Heart left ventricle (tissue), 16 donors: ENCODE data around the gene F12. TPM values are rescaled to one million over a fixed set of nuclear protein-coding genes. Genes with fewer than 3 reads are reported as not detected.

Source experiments
- ATAC-seq, 4 donors: fragments of 200-7000 bp; cut with Tn5 transposase; one replicate each; pipeline ENCODE4 v1.9.1; 2020 to 2022; ENCODE audit warnings: moderate library complexity in 4 of 4, mild to moderate bottlenecking in 3 of 4, moderate number of reproducible peaks in 1 of 4
- DNase-seq, 5 donors: peaks; one replicate each; pipeline ENCODE4 v3.0.0-alpha.2; 2020
- H3K27ac ChIP-seq, 12 donors: fragments of 200-600 bp; sonication (generic) in 4 of 12; one replicate each; pipeline versions ENCODE4 v1.5.0 to v1.8.0; 2016 to 2022; ENCODE audit warnings: mild to moderate bottlenecking in 2 of 12
- H3K27me3 ChIP-seq, 9 donors: fragments of 200-600 bp; sonication (generic) in 2 of 9; one replicate each; pipeline versions ENCODE4 v1.5.1 to v1.8.0; 2016 to 2022; ENCODE audit warnings: mild to moderate bottlenecking in 3 of 9
- H3K36me3 ChIP-seq, 9 donors: fragments of 200-600 bp; sonication (generic) in 2 of 9; one replicate each; pipeline versions ENCODE4 v1.5.0 to v1.8.0; 2018 to 2022; ENCODE audit warnings: mild to moderate bottlenecking in 2 of 9
- H3K4me1 ChIP-seq, 12 donors: fragments of 200-600 bp; sonication (generic) in 4 of 12; one replicate each; pipeline versions ENCODE4 v1.5.0 to v1.8.0; 2016 to 2022; ENCODE audit warnings: mild to moderate bottlenecking in 3 of 12
- H3K4me3 ChIP-seq, 12 donors: fragments of 200-600 bp; sonication (generic) in 4 of 12; one replicate each; pipeline versions ENCODE4 v1.5.0 to v1.8.0; 2017 to 2022; ENCODE audit warnings: mild to moderate bottlenecking in 9 of 12, moderate library complexity in 4 of 12
- H3K9me3 ChIP-seq, 12 donors: fragments of 200-600 bp; sonication (generic) in 4 of 12; one replicate each; pipeline versions ENCODE4 v1.5.0 to v1.8.0; 2016 to 2022; ENCODE audit warnings: mild to moderate bottlenecking in 1 of 12
- POLR2A ChIP-seq, 2 donors: fragments of 450-650 bp; IDR thresholded peaks; one replicate each; pipeline ENCODE4 v1.6.1; 2017; ENCODE audit warnings: antibody characterized with exemption in 2 of 2, mild to moderate bottlenecking in 2 of 2, moderate library complexity in 2 of 2
- WGBS, 4 donors: extraction: QIAGEN DNeasy Blood & Tissue Kit in 2 of 4; methylation state at CpG; one replicate each; pipeline versions ENCODE4 v1.1.5 to v1.1.7; 2013 to 2018; 5-methylcytosine and 5-hydroxymethylcytosine counted together
- intact Hi-C, 10 donors: fragments of 100-400 bp; cut with DNase I; formaldehyde crosslinking; loops; one replicate each; pipeline versions ENCODE4 v1.11.1 to v1.14.2; 2022
- polyA plus RNA-seq, 2 donors: library from polyadenylated mRNA; stranded (reverse); fragments of 200-250 nt; gene quantifications; one replicate each; pipeline ENCODE4 v1.2.3, GENCODE V29; 2013
- total RNA-seq, 9 donors: library from RNA; depleted of rRNA in 2 of 9; stranded (reverse); fragments of >200 nt in 2 of 9; fragmentation: NEBNext Ultra II Directional in 3 of 9; extraction: Animal tissue kit (Norgen Biotek cat#: 25700) in 3 of 9; gene quantifications; one replicate each; pipeline versions ENCODE4 v1.1.0 to v1.2.4, GENCODE V29; 2016 to 2023
- TF ChIP-seq, protein P1 (sequence below), 12 donors: fragments of 200-600 bp; sonication (generic) in 4 of 12; IDR thresholded peaks; one replicate each; pipeline versions ENCODE4 v1.5.0 to v1.8.0; 2018 to 2022; ENCODE audit warnings: antibody characterized with exemption in 12 of 12, mild to moderate bottlenecking in 5 of 12
- donor health status: ischemic (EF 13 %, LVEDD 7.1; RV severe dilation, severe dysfunction).
- donor health status: healthy with polysubstance abuse.
- donor health status: DM: no; HTN: yes; CAD: no.
- donor health status: DM: no; HTN: no; CAD: no.
- donor health status: ischemic (EF 25% LVEDD 6.9; RV normal size, moderate dysfunction).
- donor health status: ischemic (EF 25% LVEDD 5.7; RV mildly dilated, moderate dysfunction).
- donor health status: healthy.
- donor health status: DM: yes; HTN: yes; CAD: no.
- donor health status: ischemic (EF 35%, LVEDD 5.7; RV mildly dilated, moderate dysfunction).
- donor health status: nonischemic (EF 11% LVEDD 7.7; RV severe dilation, severe dysfunction).
- donor health status: DM: yes; HTN: yes; CAD: no.
- donor health status: PGD.
- donor health status: ischemic (EF 29% LVEDD 5.4; RV normal size, mild dysfunction).
- donor health status: nonischemic (EF 23%, LVEDD 6.1; RV moderate dilation, normal function).

The F12 gene
- total and polyA plus RNA-seq, 11 donors, result 0.29 to 0.56 TPM; not detected in 9

DNA sequence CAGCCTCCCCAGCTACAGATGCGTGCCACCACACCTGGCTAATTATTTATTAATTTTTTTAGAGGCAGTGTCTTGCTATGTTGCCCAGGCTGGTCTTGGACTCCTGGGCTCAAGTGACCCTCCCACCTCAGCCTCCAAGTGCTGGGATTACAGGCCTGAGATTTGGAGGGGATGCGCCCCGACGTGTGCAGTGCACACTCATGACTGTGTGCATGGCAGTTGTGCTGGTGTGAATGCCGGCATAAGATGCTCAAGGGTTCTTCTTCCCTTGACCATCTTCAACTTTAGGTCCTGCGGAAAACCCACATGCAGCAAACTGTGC is 28.6 kb downstream of the F12 start:
- 86 to 96% (median 89%) methylated on average over 6 of the region's 6 CpGs for WGBS, 4 donors
- intact Hi-C loops, result loop anchor here in 2 of 10 donors (5.0 to 10.0 kb wide), 3 partner anchors 63 to 266 kb away; partner anchors contain the start of gene MXD3 (in 1 of the 2)

DNA sequence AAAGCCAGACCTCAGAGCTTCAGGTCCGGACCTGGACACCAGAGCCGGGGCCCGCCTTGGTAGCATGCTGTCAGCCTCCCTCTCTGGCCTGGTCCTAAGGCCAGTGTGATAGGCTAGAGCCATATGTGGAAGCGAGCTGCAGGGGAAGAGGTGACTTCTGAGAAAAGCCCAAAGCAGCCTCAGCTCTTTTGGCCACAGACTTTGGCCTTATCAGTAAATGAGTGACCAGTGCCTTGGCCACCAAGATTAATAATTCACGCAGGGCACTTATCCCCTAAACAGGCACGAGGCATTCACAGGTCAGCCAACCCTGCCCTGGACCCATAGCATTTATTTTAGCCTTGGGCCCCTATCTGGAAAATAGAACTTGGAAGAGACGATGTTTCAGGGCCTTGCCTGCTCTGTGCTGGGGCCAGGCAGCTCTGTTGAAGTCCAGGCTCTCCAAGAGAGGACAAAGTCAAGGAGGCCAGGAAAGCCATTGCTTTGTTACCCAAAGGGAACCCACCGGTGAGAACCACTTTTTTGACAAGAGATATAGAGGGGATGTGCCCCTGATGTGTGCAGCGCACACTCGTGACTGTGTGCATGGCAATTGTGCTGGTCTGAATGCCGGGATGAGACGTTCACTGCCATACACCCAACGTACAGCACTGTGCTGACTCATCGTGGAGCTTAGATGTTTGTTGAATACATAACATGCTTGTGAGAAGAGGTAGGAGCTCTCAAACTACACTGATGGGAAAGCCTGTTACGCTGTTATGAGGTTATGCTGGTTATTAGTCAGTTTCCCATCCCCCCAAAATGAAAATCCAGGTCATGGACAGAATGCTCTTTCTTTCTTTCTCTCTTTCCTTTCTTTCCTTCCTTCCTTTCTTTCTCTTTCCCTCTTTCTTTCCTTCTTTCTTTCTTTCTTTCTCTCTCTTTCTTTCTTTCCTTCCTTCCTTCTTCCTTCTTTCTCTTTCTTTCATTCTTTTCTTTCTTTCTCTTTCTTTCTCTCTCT is 30.2 kb downstream of the F12 start:
- H3K9me3 ChIP-seq, result no peaks in the 10 kb centered on the region

More for the DNA sequence above, 28.6 kb downstream of the F12 start:
- H3K9me3 ChIP-seq, result no peaks in the 10 kb centered on the region
- no peaks in the 10 kb centered on the region for H3K36me3 ChIP-seq
- peaks cover 0 to 18% (median 0%) of the 10 kb centered on the region in 9 donors for H3K27me3 ChIP-seq
- TF ChIP-seq, protein P1, sequence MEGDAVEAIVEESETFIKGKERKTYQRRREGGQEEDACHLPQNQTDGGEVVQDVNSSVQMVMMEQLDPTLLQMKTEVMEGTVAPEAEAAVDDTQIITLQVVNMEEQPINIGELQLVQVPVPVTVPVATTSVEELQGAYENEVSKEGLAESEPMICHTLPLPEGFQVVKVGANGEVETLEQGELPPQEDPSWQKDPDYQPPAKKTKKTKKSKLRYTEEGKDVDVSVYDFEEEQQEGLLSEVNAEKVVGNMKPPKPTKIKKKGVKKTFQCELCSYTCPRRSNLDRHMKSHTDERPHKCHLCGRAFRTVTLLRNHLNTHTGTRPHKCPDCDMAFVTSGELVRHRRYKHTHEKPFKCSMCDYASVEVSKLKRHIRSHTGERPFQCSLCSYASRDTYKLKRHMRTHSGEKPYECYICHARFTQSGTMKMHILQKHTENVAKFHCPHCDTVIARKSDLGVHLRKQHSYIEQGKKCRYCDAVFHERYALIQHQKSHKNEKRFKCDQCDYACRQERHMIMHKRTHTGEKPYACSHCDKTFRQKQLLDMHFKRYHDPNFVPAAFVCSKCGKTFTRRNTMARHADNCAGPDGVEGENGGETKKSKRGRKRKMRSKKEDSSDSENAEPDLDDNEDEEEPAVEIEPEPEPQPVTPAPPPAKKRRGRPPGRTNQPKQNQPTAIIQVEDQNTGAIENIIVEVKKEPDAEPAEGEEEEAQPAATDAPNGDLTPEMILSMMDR (IDR thresholded peaks at IDR 0.05), result no peak
- TF ChIP-seq POLR2A (IDR thresholded peaks at IDR 0.05), result no peak
- H3K4me1 ChIP-seq, result no peaks in the 10 kb centered on the region
- ATAC-seq, result no peak
- DNase-seq, result no peak
- H3K27ac ChIP-seq, result no peak overlapping the region
- no peak overlapping the region for H3K4me3 ChIP-seq

DNA sequence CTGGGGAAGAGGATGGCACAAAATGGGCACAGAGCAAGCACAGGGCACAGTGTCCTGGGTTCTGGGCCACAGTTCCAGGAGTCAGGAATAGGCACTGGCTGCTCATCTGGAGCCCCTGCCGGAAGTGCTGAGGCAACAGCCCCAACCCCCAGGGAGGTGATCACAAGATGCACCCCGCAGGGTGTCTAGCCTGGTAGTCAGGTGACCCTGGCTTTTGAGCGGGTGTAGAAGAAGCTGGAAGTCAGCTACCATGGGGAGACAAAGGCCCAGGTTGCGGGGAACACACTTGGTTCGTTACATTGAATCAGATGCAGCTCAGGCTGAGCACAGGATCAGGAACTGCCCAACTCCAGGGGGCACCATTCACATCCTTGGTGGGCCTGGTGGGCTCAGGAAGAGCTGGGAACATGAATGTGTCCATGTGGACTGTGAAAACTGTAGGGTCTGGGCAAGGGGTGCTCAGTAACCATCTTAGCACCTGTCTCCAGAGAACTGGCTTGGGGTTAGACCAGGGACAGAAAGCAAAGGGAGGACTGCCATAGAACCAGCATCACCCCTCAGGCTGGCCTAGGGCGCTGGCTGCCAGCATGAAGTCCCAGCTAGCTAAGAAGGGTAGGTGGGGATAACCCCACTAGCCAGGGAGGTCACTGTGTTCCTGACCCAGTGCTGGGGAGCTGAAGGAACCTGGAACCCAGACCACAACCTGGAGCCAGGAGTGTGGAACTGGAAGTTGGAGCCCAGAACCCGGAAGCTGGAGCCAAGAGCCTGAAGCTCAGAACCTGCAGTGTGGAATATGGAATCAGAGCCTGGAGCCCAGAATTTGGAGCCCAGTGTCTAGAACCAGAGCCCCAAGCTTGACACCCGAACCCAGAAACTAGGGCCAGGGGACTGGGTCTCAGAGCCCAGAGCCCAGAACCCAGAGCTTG is 31.2 kb downstream of the F12 start:
- DNase-seq (no peak), ATAC-seq (no peak)
- Histone ChIP-seq H3K9me3 (no peaks in the 10 kb centered on the region), H3K4me1 (no peaks in the 10 kb centered on the region), H3K36me3 (no peaks in the 10 kb centered on the region), H3K27ac (no peak overlapping the region), H3K27me3 (peaks cover 0 to 14% (median 0%) of the 10 kb centered on the region in 9 donors), H3K4me3 (no peak overlapping the region)
- 85 to 93% (median 88%) methylated on average over 7 to 8 of the region's 8 CpGs for WGBS, 4 donors
- TF ChIP-seq, protein P1 (IDR thresholded peaks at IDR 0.05), result no peak
- TF ChIP-seq POLR2A (IDR thresholded peaks at IDR 0.05), result no peak
- intact Hi-C loops, result no loop called here

More for the DNA sequence above, 30.2 kb downstream of the F12 start:
- Histone ChIP-seq H3K36me3 (no peaks in the 10 kb centered on the region), H3K27ac (no peak overlapping the region), H3K4me3 (no peak overlapping the region), H3K4me1 (no peaks in the 10 kb centered on the region), H3K27me3 (peaks cover 0 to 14% (median 0%) of the 10 kb centered on the region in 9 donors)
- TF ChIP-seq, protein P1 (IDR thresholded peaks at IDR 0.05), result no peak
- TF ChIP-seq POLR2A (IDR thresholded peaks at IDR 0.05), result no peak
- intact Hi-C loops, result no loop called here
- WGBS, 4 donors, result 82 to 86% (median 84%) methylated on average over 15 of the region's 15 CpGs
- DNase-seq, result no peak
- ATAC-seq, result no peak
